Activated CD4-positive, alpha-beta memory T cell treated with anti-CD3 and anti-CD28 coated beads for 36 hours (primary cell): ENCODE measurements around the gene SERAC1. TPM values are rescaled to one million over a fixed set of nuclear protein-coding genes. Genes with fewer than 3 reads are reported as not detected.

Experiments
- CTCF ChIA-PET: fragments of 350-600 bp; sonication (Branson Sonifier 250); formaldehyde crosslinking; loops from one replicate; lab custom pipeline; 2021; ENCODE audit warnings: antibody characterized with exemption, inconsistent platforms; lab: Charles Lee
- POLR2A ChIA-PET: fragments of 350-600 bp; sonication (Branson Sonifier 250); formaldehyde crosslinking; loops from one replicate; lab custom pipeline; 2021; ENCODE audit warnings: antibody characterized with exemption; lab: Charles Lee
- DNase-seq: peaks from one replicate; pipeline ENCODE4 v3.0.0-alpha.2; 2020
- H3K27ac Mint-ChIP-seq: one replicate; pipeline ENCODE4 v1.8.0; 2021; ENCODE audit warnings: mixed read lengths
- H3K27me3 Mint-ChIP-seq: one replicate; pipeline ENCODE4 v1.8.0; 2021; ENCODE audit warnings: mixed read lengths
- H3K36me3 Mint-ChIP-seq: one replicate; pipeline ENCODE4 v1.8.0; 2021; ENCODE audit warnings: mixed read lengths
- H3K4me1 Mint-ChIP-seq: one replicate; pipeline ENCODE4 v1.8.0; 2021; ENCODE audit warnings: low read depth, mixed read lengths
- H3K4me3 Mint-ChIP-seq: one replicate; pipeline ENCODE4 v1.8.0; 2021; ENCODE audit warnings: mild to moderate bottlenecking, mixed read lengths
- H3K9me3 Mint-ChIP-seq: one replicate; pipeline ENCODE4 v1.8.0; 2021; ENCODE audit warnings: mixed read lengths
- intact Hi-C: fragments of 100-400 bp; cut with micrococcal nuclease; formaldehyde crosslinking; loops from one replicate; pipeline ENCODE4 v1.15.1; 2023
- total RNA-seq, 2 experiments: library from RNA; stranded (reverse); gene quantifications; one replicate each; pipeline ENCODE4 v1.2.3, GENCODE V29; 2021

The SERAC1 gene
- total RNA-seq, 2 experiments from 2014 or later, result 7.8 to 8.9 TPM

DNA sequence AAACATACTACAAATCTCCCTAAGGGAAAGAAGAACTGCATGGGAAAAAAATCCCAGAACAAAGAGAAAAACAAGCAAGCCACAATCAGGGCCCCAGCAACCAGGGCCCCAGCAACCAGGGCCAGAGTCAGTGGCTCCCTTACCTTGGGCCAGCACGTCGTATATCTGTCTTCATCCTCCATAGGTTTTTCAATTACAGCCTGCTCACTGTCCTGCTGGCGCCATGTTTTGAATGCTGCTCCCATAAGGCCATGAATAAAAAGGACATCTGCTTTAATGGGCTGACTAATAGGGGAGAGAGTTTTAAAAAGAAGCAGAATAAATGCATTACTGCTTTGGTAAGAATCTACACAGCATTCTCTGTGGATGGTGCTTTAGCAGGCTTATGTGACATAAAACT is 49.2 kb downstream of the SERAC1 start:
- POLR2A ChIA-PET, result no interaction called here
- intact Hi-C loops, result no loop called here
- H3K4me1 Mint-ChIP-seq, result no peaks in the 10 kb centered on the region

DNA sequence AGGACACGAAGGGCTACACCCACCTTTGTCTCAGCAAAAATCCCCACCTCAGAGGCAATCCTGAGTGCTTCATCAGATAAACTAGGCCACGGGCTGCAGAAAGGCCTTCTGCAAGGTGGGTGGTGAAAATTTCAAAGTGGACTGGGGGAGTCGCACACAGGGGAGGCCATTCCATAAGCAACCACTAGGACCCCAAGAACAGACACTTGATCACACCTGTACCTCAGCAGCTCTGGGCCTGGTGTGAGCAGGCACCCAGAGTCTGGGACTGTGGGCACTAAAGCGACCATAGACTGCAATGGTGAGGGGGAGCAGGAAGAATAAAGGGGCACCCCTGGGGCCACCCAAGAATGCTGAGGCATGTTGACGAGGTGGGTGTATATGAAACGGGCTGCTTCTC is 52.6 kb downstream of the SERAC1 start:
- H3K9me3 Mint-ChIP-seq, result no peaks in the 10 kb centered on the region
- no peak overlapping the region for H3K4me3 Mint-ChIP-seq
- H3K4me1 Mint-ChIP-seq, result no peaks in the 10 kb centered on the region
- ChIA-PET CTCF (no interaction called here), POLR2A (no interaction called here)
- H3K36me3 Mint-ChIP-seq, result peaks cover 23% of the 10 kb centered on the region
- H3K27me3 Mint-ChIP-seq, result no peaks in the 10 kb centered on the region
- no peak for DNase-seq
- H3K27ac Mint-ChIP-seq, result no peak overlapping the region
- intact Hi-C loops, result no loop called here

More for the DNA sequence above, 49.2 kb downstream of the SERAC1 start:
- Mint-ChIP-seq H3K27ac (no peak overlapping the region), H3K27me3 (no peaks in the 10 kb centered on the region), H3K9me3 (no peaks in the 10 kb centered on the region), H3K4me3 (no peak overlapping the region), H3K36me3 (peaks cover 22% of the 10 kb centered on the region)
- CTCF ChIA-PET, result no interaction called here
- DNase-seq, result no peak

DNA sequence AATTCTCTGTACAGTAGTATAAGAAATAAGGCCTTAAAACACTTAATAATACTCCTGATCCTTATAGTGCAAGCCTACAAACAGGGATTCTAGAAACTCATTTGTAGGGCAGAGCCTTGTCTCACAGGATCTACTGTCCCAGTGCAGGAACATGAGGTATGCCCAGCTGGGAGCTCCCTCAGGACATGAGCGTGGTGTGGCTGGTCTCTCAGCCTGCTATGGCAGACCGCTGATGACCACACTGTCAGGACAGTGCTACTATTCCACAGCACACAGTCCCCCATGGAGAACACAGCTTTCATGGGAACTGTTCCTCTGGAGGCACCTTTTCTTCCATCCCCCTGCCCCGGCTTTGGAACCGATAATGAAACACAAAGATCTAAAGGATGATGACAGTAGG is 53.0 kb downstream of the SERAC1 start:
- ChIA-PET CTCF (no interaction called here), POLR2A (no interaction called here)

DNA sequence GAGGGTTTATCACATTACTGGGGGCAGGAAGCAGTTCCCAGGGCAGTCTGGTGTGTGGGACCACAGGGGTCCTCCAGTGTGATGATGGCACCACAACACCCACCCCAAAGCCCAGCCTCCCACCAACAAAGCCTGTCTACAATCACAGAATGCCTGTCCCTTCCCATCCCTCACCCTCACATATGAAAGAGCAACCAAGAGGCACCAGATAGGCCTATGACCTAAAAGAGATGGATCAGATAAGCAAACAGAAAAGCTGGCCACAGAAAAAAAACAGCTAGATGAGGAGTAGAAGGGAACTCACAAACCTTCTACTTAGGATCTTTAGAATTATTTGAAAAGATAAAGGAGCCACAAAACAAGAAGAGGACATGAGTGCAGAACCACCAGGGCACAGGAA is 54.3 kb downstream of the SERAC1 start:
- H3K36me3 Mint-ChIP-seq, result peaks cover 28% of the 10 kb centered on the region
- no peak overlapping the region for H3K27ac Mint-ChIP-seq
- DNase-seq, result no peak
- H3K4me1 Mint-ChIP-seq, result no peaks in the 10 kb centered on the region
- ChIA-PET CTCF (no interaction called here), POLR2A (no interaction called here)
- H3K4me3 Mint-ChIP-seq, result no peak overlapping the region
- H3K27me3 Mint-ChIP-seq, result no peaks in the 10 kb centered on the region
- intact Hi-C loops, result no loop called here
- no peaks in the 10 kb centered on the region for H3K9me3 Mint-ChIP-seq

More for the DNA sequence above, 53.0 kb downstream of the SERAC1 start:
- Mint-ChIP-seq H3K4me3 (no peak overlapping the region), H3K27me3 (no peaks in the 10 kb centered on the region), H3K36me3 (peaks cover 20% of the 10 kb centered on the region), H3K9me3 (no peaks in the 10 kb centered on the region), H3K27ac (no peak overlapping the region), H3K4me1 (no peaks in the 10 kb centered on the region)
- intact Hi-C loops, result no loop called here
- DNase-seq, result no peak

DNA sequence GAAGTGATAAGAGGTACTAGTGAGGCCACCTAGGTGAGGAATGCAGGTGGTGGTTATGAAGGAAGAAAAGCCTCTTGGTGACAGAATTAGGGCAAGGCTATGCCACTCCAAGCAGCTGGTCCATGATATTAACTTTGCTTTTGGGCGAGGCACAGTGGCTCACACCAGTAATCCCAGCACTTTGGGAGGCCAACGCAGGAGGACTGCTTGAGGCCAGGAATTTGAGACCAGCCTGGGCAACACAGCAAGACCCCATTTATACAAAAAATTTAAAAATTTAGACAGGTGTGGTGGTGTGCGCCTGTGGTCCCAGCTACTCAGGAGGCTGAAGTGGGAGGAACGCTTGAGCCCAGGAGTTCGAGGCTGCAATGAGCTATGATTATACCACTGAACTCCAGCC is 56.1 kb downstream of the SERAC1 start:
- peaks cover 24% of the 10 kb centered on the region for H3K36me3 Mint-ChIP-seq
- DNase-seq, result no peak
- intact Hi-C loops, result no loop called here
- no peaks in the 10 kb centered on the region for H3K4me1 Mint-ChIP-seq
- H3K4me3 Mint-ChIP-seq, result no peak overlapping the region
- CTCF ChIA-PET, result interaction anchor here (1.5 kb wide), 2 partner anchors 12 to 40 kb away, joined by 4 read pairs; no protein-coding TSS in a partner anchor
- H3K27me3 Mint-ChIP-seq, result no peaks in the 10 kb centered on the region
- H3K9me3 Mint-ChIP-seq, result no peaks in the 10 kb centered on the region
- H3K27ac Mint-ChIP-seq, result no peak overlapping the region
- POLR2A ChIA-PET, result no interaction called here

DNA sequence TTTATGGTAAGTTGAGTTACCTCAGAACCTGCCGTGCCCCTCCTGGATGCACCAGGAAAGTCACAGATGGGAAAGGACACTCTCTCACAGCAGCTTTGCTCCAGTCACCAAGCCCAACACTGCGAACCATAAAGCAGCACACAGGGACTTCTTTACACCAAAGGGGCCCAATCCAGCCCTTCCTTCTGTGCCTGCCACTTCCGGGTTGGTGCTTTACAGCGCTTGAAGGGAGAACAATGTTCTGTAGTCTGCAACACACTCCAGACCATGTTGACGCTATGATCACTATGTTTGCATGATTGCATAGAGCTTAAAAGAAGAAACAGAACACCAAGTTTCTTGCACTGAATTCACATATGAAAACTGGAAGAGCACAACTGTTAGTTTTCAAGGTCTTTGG is 57.1 kb downstream of the SERAC1 start:
- Mint-ChIP-seq H3K36me3 (peaks cover 22% of the 10 kb centered on the region), H3K27me3 (no peaks in the 10 kb centered on the region), H3K9me3 (no peaks in the 10 kb centered on the region), H3K27ac (no peak overlapping the region), H3K4me1 (no peaks in the 10 kb centered on the region), H3K4me3 (no peak overlapping the region)
- CTCF ChIA-PET, result interaction anchor here (1.4 to 1.5 kb wide), 2 partner anchors 11 to 39 kb away, joined by 3 to 4 read pairs; no protein-coding TSS in a partner anchor
- POLR2A ChIA-PET, result no interaction called here
- DNase-seq, result no peak
- intact Hi-C loops, result no loop called here

DNA sequence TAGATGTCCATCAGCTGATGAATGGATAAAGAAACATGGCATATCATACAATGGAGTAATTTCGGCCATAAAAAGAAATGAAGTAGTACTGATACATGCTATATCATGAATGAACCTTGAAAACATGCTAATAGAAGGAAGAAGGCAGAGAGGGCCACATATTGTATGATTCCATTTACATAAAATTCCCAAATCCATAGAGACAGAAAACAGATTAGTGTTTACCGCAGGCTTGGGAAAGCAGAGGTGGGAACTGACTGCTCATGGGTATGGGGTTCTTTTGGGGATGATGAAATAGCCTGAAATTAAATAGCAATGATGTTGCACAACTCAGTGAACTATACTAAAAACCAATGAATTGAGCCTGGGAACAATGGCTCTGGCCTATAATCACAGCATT is 58.3 kb downstream of the SERAC1 start:
- Mint-ChIP-seq H3K4me3 (no peak overlapping the region), H3K36me3 (peaks cover 18% of the 10 kb centered on the region), H3K4me1 (no peaks in the 10 kb centered on the region), H3K27ac (no peak overlapping the region), H3K27me3 (no peaks in the 10 kb centered on the region), H3K9me3 (no peaks in the 10 kb centered on the region)
- ChIA-PET CTCF (no interaction called here), POLR2A (no interaction called here)
- intact Hi-C loops, result no loop called here
- DNase-seq, result no peak

DNA sequence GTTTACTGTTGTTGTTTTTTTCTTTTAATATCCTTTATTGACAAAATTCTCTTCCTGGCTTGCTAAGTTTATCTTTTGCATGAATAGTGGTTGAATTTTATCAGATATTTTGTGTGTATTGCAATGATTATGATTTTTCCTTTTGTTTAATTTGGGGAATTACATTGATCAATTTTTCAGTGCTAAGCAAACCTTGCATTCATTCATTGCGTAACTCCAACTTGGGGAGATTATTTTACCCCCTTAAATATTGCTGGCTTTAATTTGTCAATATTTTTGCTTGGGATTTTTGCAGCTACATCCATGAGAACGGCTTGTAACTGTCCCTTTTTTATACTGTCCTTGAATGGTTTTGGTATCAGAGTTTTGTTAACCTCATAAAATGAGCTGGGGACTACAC is 63.4 kb downstream of the SERAC1 start:
- Mint-ChIP-seq H3K27me3 (no peaks in the 10 kb centered on the region), H3K4me1 (no peaks in the 10 kb centered on the region), H3K4me3 (no peak overlapping the region), H3K9me3 (no peaks in the 10 kb centered on the region), H3K27ac (no peak overlapping the region), H3K36me3 (peaks cover 5% of the 10 kb centered on the region)
- no peak for DNase-seq
- ChIA-PET POLR2A (no interaction called here), CTCF (interaction anchor here (0.6 kb wide), 1 partner anchor 881 kb away, joined by 4 read pairs; no protein-coding TSS in a partner anchor)
- intact Hi-C loops, result no loop called here

DNA sequence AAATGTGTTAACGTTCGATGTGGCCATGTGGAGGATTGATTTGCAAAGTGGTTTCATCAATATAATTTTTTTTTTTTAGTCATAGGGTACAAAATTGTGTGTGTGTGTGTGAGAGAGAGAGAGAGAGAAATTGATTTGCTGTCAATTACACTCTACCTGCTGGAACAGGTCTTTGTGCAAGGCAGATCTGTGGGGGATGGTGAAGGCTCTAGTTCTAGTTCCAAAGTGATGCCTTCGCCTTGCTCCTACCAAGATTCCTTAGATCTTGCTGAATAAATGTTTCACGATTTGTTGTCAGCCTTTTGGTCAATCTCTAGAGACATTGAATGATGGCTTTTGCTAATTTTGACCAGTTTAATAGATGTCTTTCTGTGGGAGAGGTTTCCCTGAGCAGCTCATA is 64.8 kb downstream of the SERAC1 start:
- no peak overlapping the region for H3K27ac Mint-ChIP-seq
- H3K4me3 Mint-ChIP-seq, result no peak overlapping the region
- no peak for DNase-seq
- ChIA-PET POLR2A (no interaction called here), CTCF (no interaction called here)
- no peaks in the 10 kb centered on the region for H3K27me3 Mint-ChIP-seq
- intact Hi-C loops, result no loop called here
- no peaks in the 10 kb centered on the region for H3K9me3 Mint-ChIP-seq
- H3K36me3 Mint-ChIP-seq, result peaks cover 4% of the 10 kb centered on the region
- H3K4me1 Mint-ChIP-seq, result no peaks in the 10 kb centered on the region

DNA sequence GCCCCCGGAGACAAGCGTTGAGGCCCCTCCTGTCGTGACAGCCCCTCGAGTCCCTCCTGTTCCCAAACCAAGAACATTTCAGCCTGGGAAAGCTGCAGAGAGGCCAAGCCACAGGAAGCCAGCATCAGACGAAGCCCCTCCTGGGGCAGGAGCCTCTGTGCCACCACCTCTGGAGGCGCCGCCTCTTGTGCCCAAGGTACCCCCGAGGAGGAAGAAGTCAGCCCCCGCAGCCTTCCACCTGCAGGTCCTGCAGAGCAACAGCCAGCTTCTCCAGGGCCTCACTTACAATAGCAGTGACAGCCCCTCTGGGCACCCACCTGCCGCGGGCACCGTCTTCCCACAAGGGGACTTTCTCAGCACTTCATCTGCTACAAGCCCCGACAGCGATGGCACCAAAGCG is 72.4 kb downstream of the SERAC1 start:
- H3K27me3 Mint-ChIP-seq, result no peaks in the 10 kb centered on the region
- peaks cover 35% of the 10 kb centered on the region for H3K36me3 Mint-ChIP-seq
- POLR2A ChIA-PET, result no interaction called here
- no peaks in the 10 kb centered on the region for H3K4me1 Mint-ChIP-seq
- intact Hi-C loops, result no loop called here
- H3K9me3 Mint-ChIP-seq, result no peaks in the 10 kb centered on the region
- H3K27ac Mint-ChIP-seq, result no peak overlapping the region
- no peak for DNase-seq
- H3K4me3 Mint-ChIP-seq, result no peak overlapping the region
- CTCF ChIA-PET, result no interaction called here

DNA sequence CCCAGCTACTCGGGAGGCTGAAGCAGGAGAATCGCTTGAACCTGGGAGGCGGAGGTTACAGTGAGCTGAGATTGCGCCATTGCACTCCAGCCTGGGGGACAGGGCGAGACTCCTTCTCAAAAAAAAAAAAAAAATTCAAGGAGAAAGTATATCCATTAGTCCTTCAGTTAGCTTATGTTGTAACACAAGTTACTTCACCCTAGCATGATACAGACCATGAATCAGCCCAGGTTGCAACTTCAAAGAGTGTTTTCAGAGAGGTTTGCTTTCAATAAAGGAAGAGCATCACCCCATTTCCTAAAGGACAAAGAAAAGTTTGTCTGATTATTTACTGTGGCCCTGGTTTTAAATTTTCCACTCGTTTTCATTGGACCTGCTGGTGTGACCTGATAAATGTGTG is 73.0 kb downstream of the SERAC1 start:
- no peak overlapping the region for H3K4me3 Mint-ChIP-seq
- CTCF ChIA-PET, result no interaction called here
- intact Hi-C loops, result no loop called here
- H3K36me3 Mint-ChIP-seq, result peaks cover 35% of the 10 kb centered on the region
- POLR2A ChIA-PET, result no interaction called here
- H3K27me3 Mint-ChIP-seq, result no peaks in the 10 kb centered on the region
- H3K27ac Mint-ChIP-seq, result no peak overlapping the region
- DNase-seq, result no peak
- no peaks in the 10 kb centered on the region for H3K4me1 Mint-ChIP-seq
- H3K9me3 Mint-ChIP-seq, result no peaks in the 10 kb centered on the region

DNA sequence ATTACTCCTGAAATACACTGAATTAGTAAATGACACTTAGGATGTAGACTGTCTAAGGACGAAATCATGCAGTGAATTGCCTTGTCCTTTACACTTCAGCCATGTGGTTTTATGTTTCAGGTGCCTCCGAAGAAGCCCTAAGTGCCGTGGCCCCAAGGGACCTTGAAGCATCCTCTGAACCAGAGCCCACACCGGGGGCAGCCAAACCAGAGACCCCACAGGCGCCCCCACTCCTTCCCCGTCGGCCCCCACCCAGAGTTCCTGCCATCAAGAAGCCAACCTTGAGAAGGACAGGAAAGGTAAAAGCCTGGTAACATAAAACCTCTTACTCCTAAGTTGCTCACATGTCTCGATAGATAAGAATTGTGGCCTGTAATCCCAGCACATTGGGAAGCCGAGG is 75.3 kb downstream of the SERAC1 start:
- Mint-ChIP-seq H3K27ac (no peak overlapping the region), H3K4me3 (no peak overlapping the region)
- intact Hi-C loops, result no loop called here

DNA sequence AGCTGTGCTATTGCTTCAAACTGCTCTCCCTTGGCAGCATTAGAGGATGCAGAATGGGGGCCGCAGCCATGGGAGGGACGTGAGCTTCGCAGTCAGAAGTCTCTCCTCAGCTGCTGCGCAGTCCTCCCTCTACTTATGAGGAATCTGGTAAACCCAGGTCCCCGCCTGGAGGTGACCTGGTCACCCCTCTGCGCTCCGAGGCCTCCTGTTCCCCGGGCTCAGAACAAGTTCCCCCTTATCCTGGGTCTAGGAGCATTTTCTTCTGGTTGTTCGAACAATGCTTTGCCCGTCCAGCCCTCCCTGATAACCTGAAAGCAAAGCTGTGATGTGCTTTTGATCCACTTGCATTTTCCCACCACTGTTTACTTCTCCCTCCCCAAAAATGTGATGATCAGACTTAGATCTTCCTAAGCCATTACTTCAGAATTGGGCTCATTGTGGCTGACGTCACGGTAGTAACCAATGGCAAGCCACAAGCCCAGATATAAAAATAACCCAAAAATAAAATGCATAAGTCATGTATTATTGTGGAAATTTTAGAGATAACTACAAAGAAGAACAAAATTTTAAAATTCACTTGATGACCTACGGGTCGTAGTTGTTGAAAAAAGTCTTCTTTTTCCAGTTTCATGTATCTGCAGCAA is 80.7 kb downstream of the SERAC1 start:
- ChIA-PET CTCF (no interaction called here), POLR2A (no interaction called here)
- H3K4me3 Mint-ChIP-seq, result no peak overlapping the region
- H3K27me3 Mint-ChIP-seq, result no peaks in the 10 kb centered on the region
- peaks cover 44% of the 10 kb centered on the region for H3K36me3 Mint-ChIP-seq
- H3K4me1 Mint-ChIP-seq, result no peaks in the 10 kb centered on the region
- H3K9me3 Mint-ChIP-seq, result no peaks in the 10 kb centered on the region
- no peak for DNase-seq
- no peak overlapping the region for H3K27ac Mint-ChIP-seq
- intact Hi-C loops, result no loop called here

More for the DNA sequence above, 75.3 kb downstream of the SERAC1 start:
- H3K36me3 Mint-ChIP-seq, result peaks cover 40% of the 10 kb centered on the region
- no peaks in the 10 kb centered on the region for H3K4me1 Mint-ChIP-seq
- POLR2A ChIA-PET, result no interaction called here
- H3K27me3 Mint-ChIP-seq, result no peaks in the 10 kb centered on the region
- DNase-seq, result no peak
- H3K9me3 Mint-ChIP-seq, result no peaks in the 10 kb centered on the region
- CTCF ChIA-PET, result interaction anchor here (1.0 kb wide), 1 partner anchor 20 kb away, joined by 3 read pairs; no protein-coding TSS in a partner anchor
